GM12878 (cell line): ENCODE measurements around the gene IFRD1. TPM values are rescaled to one million over a fixed set of nuclear protein-coding genes. Genes with fewer than 3 reads are reported as not detected.

Source experiments
- ATAC-seq: fragments of 200-7000 bp; cut with Tn5 transposase; 3 replicates; pipeline ENCODE4 v1.9.1; 2020; ENCODE audit warnings: mild to moderate bottlenecking, moderate library complexity
- BruUV-seq: library from RNA; stranded (reverse); fragments of 400-500 nt; replicated peaks from 2 replicates; lab custom pipeline; 2021; lab: Mats Ljungman, UMichigan
- CTCF ChIA-PET: fragments of 300-600 bp; sonication (Branson Sonifier 250); formaldehyde crosslinking; extraction: SDS; loops from one replicate; lab custom pipeline; 2021; ENCODE audit warnings: inconsistent platforms; lab: Yijun Ruan, JAX
- POLR2A ChIA-PET: fragments of 350-600 bp; formaldehyde crosslinking; extraction: SDS; loops from one replicate; lab custom pipeline; 2021; ENCODE audit warnings: inconsistent platforms; lab: Charles Lee
- RAD21 ChIA-PET: fragments of 300-600 bp; sonication (Branson Sonifier 250); formaldehyde crosslinking; loops from one replicate; lab custom pipeline; 2023; ENCODE audit warnings: antibody characterized with exemption; ENCODE audit not compliant: unreplicated experiment; lab: Charles Lee
- SMC1A ChIA-PET: fragments of 300-600 bp; sonication (Branson Sonifier 250); formaldehyde crosslinking; loops from one replicate; lab custom pipeline; 2023; ENCODE audit not compliant: unreplicated experiment, uncharacterized antibody; lab: Charles Lee
- DNase-seq: peaks from one replicate; pipeline ENCODE4 v3.0.0-alpha.2; 2011; ENCODE audit warnings: low read depth, low spot score
- FAIRE-seq: peaks from 3 replicates; lab custom pipeline; 2011; peaks lifted over from hg19 to GRCh38; lab: Jason Lieb, UNC
- H2AFZ ChIP-seq: 2 replicates; pipeline ENCODE4 v1.6.0; 2011; ENCODE audit warnings: low read depth, low read length, control low read depth; ENCODE audit not compliant: control insufficient read depth
- H3K27ac ChIP-seq: 2 replicates; pipeline ENCODE4 v1.5.1; 2011; ENCODE audit warnings: control low read depth; ENCODE audit not compliant: control insufficient read depth, insufficient read depth
- H3K27me3 ChIP-seq, 2 experiments: replicated peaks in 1 of 2; 2 replicates each; pipeline versions ENCODE4 v1.6.0 to v1.6.1; 2011; ENCODE audit warnings: low read length in 1 of 2; ENCODE audit not compliant: control insufficient read depth in 2 of 2, insufficient read depth in 2 of 2
- H3K36me3 ChIP-seq, 2 experiments: 2 replicates each; pipeline ENCODE4 v1.5.1; 2011; ENCODE audit warnings: low read length in 1 of 2; ENCODE audit not compliant: control insufficient read depth in 2 of 2, insufficient read depth in 2 of 2
- H3K4me1 ChIP-seq: 2 replicates; pipeline ENCODE4 v1.6.1; 2011; ENCODE audit warnings: mild to moderate bottlenecking, low read length, moderate library complexity, mixed read lengths; ENCODE audit not compliant: control insufficient read depth, insufficient read depth
- H3K4me2 ChIP-seq: 2 replicates; pipeline ENCODE4 v1.6.0; 2011; ENCODE audit warnings: control low read depth; ENCODE audit not compliant: control insufficient read depth, insufficient read depth
- H3K4me3 ChIP-seq: fragments of 200-600 bp; sonication (generic); 2 replicates; pipeline ENCODE4 v1.5.1; 2016
- H3K79me2 ChIP-seq: 2 replicates; pipeline ENCODE4 v1.6.0; 2011; ENCODE audit warnings: low read length; ENCODE audit not compliant: control insufficient read depth, insufficient read depth
- H3K9ac ChIP-seq: 2 replicates; pipeline ENCODE4 v1.8.0; 2011; ENCODE audit warnings: low read length, control low read depth, mixed read lengths; ENCODE audit not compliant: control insufficient read depth, insufficient read depth
- H3K9me3 ChIP-seq: replicated peaks from 3 replicates; pipeline ENCODE4 v1.5.1; 2011; ENCODE audit warnings: mild to moderate bottlenecking, low read length; ENCODE audit not compliant: control insufficient read depth, insufficient read depth
- H4K20me1 ChIP-seq: 2 replicates; pipeline ENCODE4 v1.6.0; 2011; ENCODE audit not compliant: control insufficient read depth, insufficient read depth
- ATF2 ChIP-seq: IDR thresholded peaks from 2 replicates; pipeline ENCODE4 v1.6.1; 2012; ENCODE audit warnings: low read length, inconsistent platforms
- CTCF ChIP-seq, 3 experiments: IDR thresholded peaks in 2 of 3; conservative IDR thresholded peaks in 1 of 3; 2 replicates each; pipeline ENCODE4 v1.5.1; 2011; ENCODE audit warnings: low read depth in 3 of 3, low read length in 3 of 3, mild to moderate bottlenecking in 3 of 3, control low read depth in 2 of 3, moderate library complexity in 2 of 3, inconsistent platforms in 1 of 3, mixed read lengths in 1 of 3; ENCODE audit not compliant: control insufficient read depth in 2 of 3, insufficient read depth in 1 of 3; ENCODE audit errors: extremely low read depth in 1 of 3
- HDAC6 ChIP-seq: fragments of 200-600 bp; sonication (generic); IDR thresholded peaks from one replicate; pipeline ENCODE4 v1.8.0; 2017; ENCODE audit warnings: antibody characterized with exemption; ENCODE audit not compliant: unreplicated experiment
- RAD21 ChIP-seq: IDR thresholded peaks from 2 replicates; pipeline ENCODE4 v1.6.1; 2011; ENCODE audit warnings: mild to moderate bottlenecking, low read depth, low read length, moderate library complexity; ENCODE audit not compliant: insufficient read depth
- SMC3 ChIP-seq: IDR thresholded peaks from 2 replicates; pipeline ENCODE4 v1.6.1; 2011; ENCODE audit warnings: low read length, improper control_type of control experiment, borderline replicate concordance
- YY1 ChIP-seq: IDR thresholded peaks from 2 replicates; pipeline ENCODE4 v1.6.1; 2011; ENCODE audit warnings: low read depth, mild to moderate bottlenecking, low read length
- WGBS: methylation state at CpG from one replicate; pipeline ENCODE4 v1.1.6; 2016; ENCODE audit warnings: low lambda C conversion rate; ENCODE audit not compliant: insufficient replicate concordance, insufficient coverage; ENCODE audit errors: missing lambda C conversion rate; 5-methylcytosine and 5-hydroxymethylcytosine counted together
- in situ Hi-C: fragments of 300-500 bp; cut with MboI; formaldehyde crosslinking; loops from 9 replicates; pipeline ENCODE4 v1.14.3; 2018; ENCODE audit warnings: mixed read lengths
- intact Hi-C: fragments of 100-400 bp; cut with micrococcal nuclease; formaldehyde crosslinking; loops from one replicate; pipeline ENCODE4 v1.14.2; 2022; ENCODE audit not compliant: unreplicated experiment
- polyA plus RNA-seq, 11 experiments: library from polyadenylated mRNA; depleted of rRNA in 4 of 11; unstranded in 6 of 11; stranded (reverse) in 5 of 11; fragments of >200 nt; fragmentation: Nextera tagmentation in 4 of 11; fragmentation: Illumina TruSeq in 1 of 11; extraction: Ambion mirVana in 4 of 11; extraction: Trizol in 1 of 11; gene quantifications; 1 replicate in 1 of 11; 2 replicates in 10 of 11; pipeline versions ENCODE4 v1.2.1 to v1.2.3, GENCODE V29; 2011 to 2016; ENCODE audit warnings: inconsistent platforms in 2 of 11, missing spikeins in 2 of 11, low read depth in 1 of 11
- total RNA-seq, 4 experiments: library from RNA; depleted of rRNA in 3 of 4; stranded (reverse); fragments of >200 nt in 3 of 4; fragmentation: Illumina TruSeq in 1 of 4; extraction: Trizol in 1 of 4; gene quantifications; 2 replicates each; pipeline versions ENCODE4 v1.2.1 to v1.2.3, GENCODE V29; 2013 to 2021

The IFRD1 gene
- total and polyA plus RNA-seq, 10 of the 15 experiments (the other 5 are each of a cell fraction or from before 2014, with no cell fraction given), result 9.6 to 31.1 (median 19.9) TPM

- no peak for TF ChIP-seq ATF2
Observed at GRCh38 chr7:112495156-112495788, 45.0 kb downstream of the IFRD1 start (continued).

- DNase-seq (no peak), FAIRE-seq (peak; percentile 7), ATAC-seq (peak; percentile 83)
- no TSS peak for BruUV-seq
- no peak for TF ChIP-seq HDAC6
- peak; percentile 71; the same call in 1 of the 2 replicates for TF ChIP-seq SMC3
- peak; percentile 89 for TF ChIP-seq RAD21
- TF ChIP-seq YY1, result 0 out of 2 replicates have a peak, but pooled peaks have one; percentile 14
- TF ChIP-seq CTCF (IDR thresholded peaks at IDR 0.05 in 2 of 3, conservative IDR thresholded peaks at IDR 0.05 in 1 of 3; ENCODE audit: control insufficient read depth in 2 of 3, extremely low read depth in 1 of 3, insufficient read depth in 1 of 3, low read depth in 3 of 3, low read length in 3 of 3), result peak; percentile 49 to 74 (median 60); a peak in 5 of 6 replicates
- H3K27me3 ChIP-seq, result no peaks in the 10 kb centered on the region
- no peak overlapping the region for H3K27ac ChIP-seq
- no peaks in the 10 kb centered on the region; the same call in 1 of the 2 replicates for H3K4me1 ChIP-seq
- H3K79me2 ChIP-seq, result no peaks in the 10 kb centered on the region
- H3K9ac ChIP-seq, result no peak overlapping the region
- ChIA-PET RAD21 (interaction anchor here (0.9 to 1.7 kb wide), 7 partner anchors 14 to 763 kb away, joined by 3 to 11 read pairs (median 4); no protein-coding TSS in a partner anchor), CTCF (interaction anchor here (0.6 to 3.2 kb wide), 18 partner anchors 10 to 988 kb away, joined by 3 to 21 read pairs (median 4); partner anchors contain the start of gene LSMEM1), SMC1A (interaction anchor here (1.0 to 2.9 kb wide), 10 partner anchors 10 to 754 kb away, joined by 3 to 12 read pairs (median 4); partner anchors contain the start of gene IFRD1), POLR2A (interaction anchor here (1.6 kb wide), 1 partner anchor 47 kb away, joined by 4 read pairs; no protein-coding TSS in a partner anchor)
- H4K20me1 ChIP-seq, result no peaks in the 10 kb centered on the region
- H3K4me3 ChIP-seq, result no peak overlapping the region
- no peaks in the 10 kb centered on the region for H3K9me3 ChIP-seq
- intact Hi-C loops, result loop anchor here (1.0 to 2.0 kb wide), 2 partner anchors 744 to 755 kb away; no protein-coding TSS in a partner anchor
- H3K4me2 ChIP-seq, result no peak overlapping the region
- in situ Hi-C loops, result no loop called here
- H2AFZ ChIP-seq, result no peak overlapping the region
- 23% methylated on average over 6 of the region's 6 CpGs for WGBS
- no peaks in the 10 kb centered on the region for H3K36me3 ChIP-seq
Observed at GRCh38 chr7:112495810-112496462, 45.7 kb downstream of the IFRD1 start.
